ENCODE data around the gene NRIP2. TPM values are rescaled to one million over a fixed set of nuclear protein-coding genes. Genes with fewer than 3 reads are reported as not detected.

NRIP2 gene
- total and polyA plus RNA-seq, 2 donors (not counting 1 experiment from before 2014, with no cell fraction given) = 0.08 to 0.17 TPM

DNA sequence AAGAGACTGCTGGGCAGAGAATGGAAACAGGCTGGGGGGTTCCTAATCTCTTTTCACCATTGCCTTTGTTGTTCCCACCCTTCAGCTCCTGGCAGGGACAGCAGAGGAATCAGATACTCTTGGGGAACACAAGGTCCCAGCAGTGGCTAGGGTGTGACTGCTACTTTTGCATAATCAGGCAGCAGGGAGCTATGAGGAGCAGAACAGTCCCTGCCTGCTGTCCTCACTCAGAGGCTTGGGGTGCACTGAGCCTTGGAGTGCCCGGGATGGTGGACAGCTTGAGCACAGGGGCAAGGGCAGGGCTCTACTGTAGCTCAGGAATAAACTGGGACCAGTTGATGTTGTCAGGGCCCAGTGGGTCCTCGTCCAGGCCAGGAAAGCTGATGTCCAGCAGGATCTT, 23.5 kb upstream of the NRIP2 start:
- Histone ChIP-seq H4K20me1 (ENCODE audit: control insufficient read depth, extremely low read depth, insufficient read depth, low read length) (no peaks in the 10 kb centered on the region), H2AFZ (ENCODE audit: low read length) (no peak overlapping the region), H3K4me2 (ENCODE audit: extremely low read depth, insufficient read depth, low read length) (no peak overlapping the region), H3K9me3 (ENCODE audit: control insufficient read depth, insufficient read depth, low read depth, low read length) (no peaks in the 10 kb centered on the region), H3K4me1 (ENCODE audit: control insufficient read depth, extremely low read depth, insufficient read depth, low read length) (peaks cover 3% of the 10 kb centered on the region), H3K27ac (ENCODE audit: insufficient read depth, low read length) (no peak overlapping the region), H3K4me3 (replicated peaks in 1 of 4; ENCODE audit: control extremely low read depth in 1 of 4, insufficient read depth in 1 of 4, low read depth in 3 of 4, low read length in 4 of 4) (no peak overlapping the region), H3K79me2 (ENCODE audit: control insufficient read depth, insufficient read depth, low read length) (no peaks in the 10 kb centered on the region), H3K9ac (ENCODE audit: insufficient read depth, low read length) (no peak overlapping the region), H3K36me3 (ENCODE audit: control insufficient read depth, insufficient read depth, low read length) (no peaks in the 10 kb centered on the region), H3K27me3 (ENCODE audit: control insufficient read depth, insufficient read depth, low read length) (no peaks in the 10 kb centered on the region)
- no peak for DNase-seq (ENCODE audit: low read depth in 2 of 2)
- TF ChIP-seq, protein P1, sequence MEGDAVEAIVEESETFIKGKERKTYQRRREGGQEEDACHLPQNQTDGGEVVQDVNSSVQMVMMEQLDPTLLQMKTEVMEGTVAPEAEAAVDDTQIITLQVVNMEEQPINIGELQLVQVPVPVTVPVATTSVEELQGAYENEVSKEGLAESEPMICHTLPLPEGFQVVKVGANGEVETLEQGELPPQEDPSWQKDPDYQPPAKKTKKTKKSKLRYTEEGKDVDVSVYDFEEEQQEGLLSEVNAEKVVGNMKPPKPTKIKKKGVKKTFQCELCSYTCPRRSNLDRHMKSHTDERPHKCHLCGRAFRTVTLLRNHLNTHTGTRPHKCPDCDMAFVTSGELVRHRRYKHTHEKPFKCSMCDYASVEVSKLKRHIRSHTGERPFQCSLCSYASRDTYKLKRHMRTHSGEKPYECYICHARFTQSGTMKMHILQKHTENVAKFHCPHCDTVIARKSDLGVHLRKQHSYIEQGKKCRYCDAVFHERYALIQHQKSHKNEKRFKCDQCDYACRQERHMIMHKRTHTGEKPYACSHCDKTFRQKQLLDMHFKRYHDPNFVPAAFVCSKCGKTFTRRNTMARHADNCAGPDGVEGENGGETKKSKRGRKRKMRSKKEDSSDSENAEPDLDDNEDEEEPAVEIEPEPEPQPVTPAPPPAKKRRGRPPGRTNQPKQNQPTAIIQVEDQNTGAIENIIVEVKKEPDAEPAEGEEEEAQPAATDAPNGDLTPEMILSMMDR (conservative IDR thresholded peaks at IDR 0.05 in 1 of 2, IDR thresholded peaks at IDR 0.05 in 1 of 2; ENCODE audit: low read depth in 1 of 2, low read length in 2 of 2) = no peak
- TF ChIP-seq EZH2 (IDR thresholded peaks at IDR 0.05; ENCODE audit: low read length, missing control alignments) = no peak

DNA sequence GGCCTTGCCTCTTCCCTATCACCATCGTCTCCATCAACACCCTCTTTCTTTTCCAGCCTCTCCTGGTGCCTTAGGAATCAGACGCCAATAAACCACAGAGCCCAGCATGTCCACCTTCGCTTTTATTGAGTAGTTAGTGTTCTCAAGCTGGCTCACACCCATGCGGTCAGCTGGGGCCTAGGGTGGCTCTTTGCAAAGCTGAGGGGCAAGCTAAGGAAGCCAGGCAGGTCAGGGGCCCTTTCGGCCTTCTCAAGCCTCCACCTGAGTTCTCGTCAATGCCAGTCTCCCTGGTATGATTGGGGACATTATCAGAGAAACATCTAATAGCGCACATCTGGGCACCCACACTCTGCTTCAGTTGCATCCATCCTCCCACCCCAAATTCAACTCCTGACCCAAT, 22.7 kb upstream of the NRIP2 start:
- Histone ChIP-seq H2AFZ (ENCODE audit: low read length) (no peak overlapping the region), H3K9me3 (ENCODE audit: control insufficient read depth, insufficient read depth, low read depth, low read length) (no peaks in the 10 kb centered on the region), H3K4me1 (ENCODE audit: control insufficient read depth, extremely low read depth, insufficient read depth, low read length) (peaks cover 3% of the 10 kb centered on the region), H4K20me1 (ENCODE audit: control insufficient read depth, extremely low read depth, insufficient read depth, low read length) (no peaks in the 10 kb centered on the region), H3K9ac (ENCODE audit: insufficient read depth, low read length) (no peak overlapping the region), H3K4me2 (ENCODE audit: extremely low read depth, insufficient read depth, low read length) (no peak overlapping the region), H3K79me2 (ENCODE audit: control insufficient read depth, insufficient read depth, low read length) (no peaks in the 10 kb centered on the region), H3K36me3 (ENCODE audit: control insufficient read depth, insufficient read depth, low read length) (no peaks in the 10 kb centered on the region), H3K27me3 (ENCODE audit: control insufficient read depth, insufficient read depth, low read length) (no peaks in the 10 kb centered on the region), H3K27ac (ENCODE audit: insufficient read depth, low read length) (no peak overlapping the region), H3K4me3 (replicated peaks in 1 of 4; ENCODE audit: control extremely low read depth in 1 of 4, insufficient read depth in 1 of 4, low read depth in 3 of 4, low read length in 4 of 4) (no peak overlapping the region)
- TF ChIP-seq EZH2 (IDR thresholded peaks at IDR 0.05; ENCODE audit: low read length, missing control alignments) = no peak
- TF ChIP-seq, protein P1 (conservative IDR thresholded peaks at IDR 0.05 in 1 of 2, IDR thresholded peaks at IDR 0.05 in 1 of 2; ENCODE audit: low read depth in 1 of 2, low read length in 2 of 2) = no peak
- DNase-seq (ENCODE audit: low read depth in 2 of 2) = no peak

DNA sequence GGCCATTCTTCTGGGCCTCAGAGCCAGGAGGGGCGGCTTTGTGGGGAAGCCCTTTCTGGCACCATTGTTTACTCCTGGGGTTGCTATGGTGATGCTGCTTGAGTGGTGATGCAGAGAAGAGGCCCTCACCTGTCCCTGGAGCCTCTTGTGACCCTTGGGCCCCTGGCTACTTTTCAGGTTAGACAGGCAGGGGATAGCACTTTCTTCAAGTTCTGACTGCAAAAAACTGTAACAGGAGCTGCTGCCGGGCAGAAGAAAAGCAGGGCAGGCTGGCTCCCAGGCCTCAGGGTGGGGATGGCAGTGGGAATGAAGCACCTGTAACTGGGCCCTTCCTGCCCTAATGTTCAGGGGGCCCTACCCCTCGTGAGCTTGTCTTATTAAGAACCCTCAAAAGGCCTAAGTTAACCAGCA, 22.2 kb upstream of the NRIP2 start, which contains the start of gene TEX52:
Gene TEX52, minus strand, starts transcription at position 19 of the 411 bp plus-strand sequence. Its CDS starts 13 bp downstream, at position 6.
- H4K20me1 ChIP-seq (ENCODE audit: control insufficient read depth, extremely low read depth, insufficient read depth, low read length) = no peaks in the 10 kb centered on the region
- no peak within 1 kb of the TSS for H3K9ac ChIP-seq (ENCODE audit: insufficient read depth, low read length)
- H3K4me3 ChIP-seq (replicated peaks in 1 of 4; ENCODE audit: control extremely low read depth in 1 of 4, insufficient read depth in 1 of 4, low read depth in 3 of 4, low read length in 4 of 4) = no peak within 1 kb of the TSS
- no peak within 1 kb of the TSS for H3K4me2 ChIP-seq (ENCODE audit: extremely low read depth, insufficient read depth, low read length)
- no peaks in the 10 kb centered on the region for H3K79me2 ChIP-seq (ENCODE audit: control insufficient read depth, insufficient read depth, low read length)
- no peaks in the 10 kb centered on the region for H3K27me3 ChIP-seq (ENCODE audit: control insufficient read depth, insufficient read depth, low read length)
- H3K4me1 ChIP-seq (ENCODE audit: control insufficient read depth, extremely low read depth, insufficient read depth, low read length) = peaks cover 3% of the 10 kb centered on the region
- no peak within 1 kb of the TSS for H2AFZ ChIP-seq (ENCODE audit: low read length)
- H3K27ac ChIP-seq (ENCODE audit: insufficient read depth, low read length) = no peak within 1 kb of the TSS
- H3K36me3 ChIP-seq (ENCODE audit: control insufficient read depth, insufficient read depth, low read length) = no peaks in the 10 kb centered on the region
- no peak for DNase-seq (ENCODE audit: low read depth in 2 of 2)
- TF ChIP-seq EZH2 (IDR thresholded peaks at IDR 0.05; ENCODE audit: low read length, missing control alignments) = no peak
- TF ChIP-seq, protein P1 (conservative IDR thresholded peaks at IDR 0.05 in 1 of 2, IDR thresholded peaks at IDR 0.05 in 1 of 2; ENCODE audit: low read depth in 1 of 2, low read length in 2 of 2) = no peak
- no peaks in the 10 kb centered on the region for H3K9me3 ChIP-seq (ENCODE audit: control insufficient read depth, insufficient read depth, low read depth, low read length)

Measured in fibroblast of lung (primary cell).